Natural killer cell (primary cell): Measurements from ENCODE around the gene RRP8. TPM values are rescaled to one million over a fixed set of nuclear protein-coding genes. Genes with fewer than 3 reads are reported as not detected.

Source experiments
- ATAC-seq, 3 donors: fragments of 150-1000 bp in 2 of 3; fragments of 200-7000 bp in 1 of 3; cut with Tn5 transposase; 1 replicate in 1 of 3; 2 replicates in 2 of 3; pipeline ENCODE4 v1.10.0; 2021; ENCODE audit warnings: mild to moderate bottlenecking in 2 of 3, moderate library complexity in 2 of 3
- DNase-seq, 2 donors: peaks; one replicate each; pipeline versions ENCODE4 v3.0.0 to v3.0.0-alpha.2; 2013 to 2021; ENCODE audit warnings: mixed read lengths in 1 of 2
- H3K27ac ChIP-seq: one replicate; pipeline ENCODE4 v1.5.1; 2013; ENCODE audit warnings: mild to moderate bottlenecking, low read length
- H3K27me3 ChIP-seq: one replicate; pipeline ENCODE4 v1.6.1; 2013; ENCODE audit warnings: low read length; ENCODE audit not compliant: control insufficient read depth, insufficient read depth
- H3K36me3 ChIP-seq: one replicate; pipeline ENCODE4 v1.6.1; 2013; ENCODE audit warnings: low read length; ENCODE audit not compliant: control insufficient read depth, insufficient read depth
- H3K4me1 ChIP-seq: one replicate; pipeline ENCODE4 v1.6.1; 2013; ENCODE audit warnings: low read length; ENCODE audit not compliant: control insufficient read depth, insufficient read depth
- H3K4me3 ChIP-seq: one replicate; pipeline ENCODE4 v1.5.1; 2013; ENCODE audit warnings: low read length
- H3K9me3 ChIP-seq: one replicate; pipeline ENCODE4 v1.6.1; 2013; ENCODE audit warnings: low read length; ENCODE audit not compliant: control insufficient read depth, insufficient read depth
- H3K27ac Mint-ChIP-seq, 2 donors: one replicate each; pipeline ENCODE4 v1.8.0; 2022; ENCODE audit warnings: mild to moderate bottlenecking in 2 of 2, mixed read lengths in 2 of 2, moderate library complexity in 1 of 2
- H3K27me3 Mint-ChIP-seq, 2 donors: one replicate each; pipeline ENCODE4 v1.8.0; 2022; ENCODE audit warnings: low read depth in 2 of 2, mixed read lengths in 2 of 2
- H3K36me3 Mint-ChIP-seq: one replicate; pipeline ENCODE4 v1.8.0; 2022; ENCODE audit warnings: mixed read lengths
- H3K4me1 Mint-ChIP-seq, 2 donors: one replicate each; pipeline ENCODE4 v1.8.0; 2022; ENCODE audit warnings: mixed read lengths in 2 of 2
- H3K4me3 Mint-ChIP-seq: one replicate; pipeline ENCODE4 v1.8.0; 2022; ENCODE audit warnings: mild to moderate bottlenecking, moderate library complexity, mixed read lengths
- H3K9me3 Mint-ChIP-seq, 2 donors: one replicate each; pipeline ENCODE4 v1.8.0; 2022; ENCODE audit warnings: mixed read lengths in 2 of 2
- CTCF ChIP-seq: fragments of 200-600 bp; IDR thresholded peaks from one replicate; pipeline ENCODE4 v1.8.0; 2022; ENCODE audit warnings: antibody characterized with exemption
- WGBS: methylation state at CpG from one replicate; pipeline ENCODE4 v1.1.7; 2013; ENCODE audit warnings: missing lambda C conversion rate; ENCODE audit not compliant: insufficient coverage; 5-methylcytosine and 5-hydroxymethylcytosine counted together
- intact Hi-C: fragments of 100-400 bp; cut with micrococcal nuclease; formaldehyde crosslinking; loops from one replicate; pipeline ENCODE4 v1.14.2; 2022
- total RNA-seq, 4 donors: library from RNA; stranded (reverse); fragments of 120-200 nt in 1 of 4; gene quantifications; one replicate each; pipeline versions ENCODE4 v1.2.3 to v1.2.4, GENCODE V29; 2013 to 2022

RRP8 gene
- total RNA-seq, 3 donors from 2014 or later (not counting 1 experiment from before 2014, with no cell fraction given), result 31.3 to 35.9 (median 31.9) TPM

- no peaks in the 10 kb centered on the region for H3K4me1 ChIP-seq
- no peak overlapping the region for H3K4me3 Mint-ChIP-seq
- no peak overlapping the region for H3K4me3 ChIP-seq
- H3K9me3 Mint-ChIP-seq, result no peaks in the 10 kb centered on the region
- H3K27ac ChIP-seq, result no peak overlapping the region
- H3K4me1 Mint-ChIP-seq, result peaks cover 10 to 14% of the 10 kb centered on the region in 2 donors
- TF ChIP-seq CTCF, result no peak
- no peak for ATAC-seq
- H3K36me3 ChIP-seq, result peaks cover 3% of the 10 kb centered on the region
- H3K27me3 ChIP-seq, result no peaks in the 10 kb centered on the region
- DNase-seq, result no peak
- WGBS, result 97% methylated on average over 14 of the region's 14 CpGs
- H3K36me3 Mint-ChIP-seq, result no peaks in the 10 kb centered on the region
- no peaks in the 10 kb centered on the region for H3K27me3 Mint-ChIP-seq
- intact Hi-C loops, result no loop called here
- no peak overlapping the region for H3K27ac Mint-ChIP-seq
- no peaks in the 10 kb centered on the region for H3K9me3 ChIP-seq
Measured at GRCh38 chr11:6545917-6546605, 57.4 kb downstream of the RRP8 start.

Other genes starting within 250 kb of the RRP8 start
- 10 to 100 TPM; 52.7 to 63.3 (median 56.1) TPM for gene SMPD1, start 213.1 kb downstream of the RRP8 start, total RNA-seq
- 10 to 100 TPM; 62.8 to 77.1 (median 67.5) TPM for gene APBB1, start 184.5 kb downstream of the RRP8 start, total RNA-seq
- gene HPX, start 162.6 kb downstream of the RRP8 start, total RNA-seq, result 1 to 10 TPM in 1 of 3 donors, under 1 TPM in 2; 0.35 to 1.5 (median 0.98) TPM
- 10 to 100 TPM; 26.4 to 30.9 (median 26.5) TPM for gene TRIM3, start 129.7 kb downstream of the RRP8 start, total RNA-seq
- 10 to 100 TPM; 44.7 to 62.3 (median 51.4) TPM for gene ARFIP2, start 122.3 kb downstream of the RRP8 start, total RNA-seq
- 10 to 100 TPM; 69.6 to 92.8 (median 71.4) TPM for gene TIMM10B, start 122.1 kb downstream of the RRP8 start, total RNA-seq
- 10 to 100 TPM; 29.6 to 38.3 (median 31.4) TPM for gene DNHD1, start 106.3 kb downstream of the RRP8 start, total RNA-seq
- gene ILK, start 158 bp upstream of the RRP8 start, total RNA-seq, result 100 to 1,000 TPM; 109 to 145 (median 142) TPM
- gene TAF10, start 8.6 kb upstream of the RRP8 start, total RNA-seq, result 100 to 1,000 TPM; 154 to 191 (median 158) TPM
- 100 to 1,000 TPM; 123 to 135 (median 131) TPM for gene TPP1, start 15.8 kb upstream of the RRP8 start, total RNA-seq
- 1 to 10 TPM in 1 of 3 donors, under 1 TPM in 2; 0.49 to 1.0 (median 0.83) TPM for gene DCHS1, start 52.2 kb upstream of the RRP8 start, total RNA-seq
- gene MRPL17, start 79.7 kb upstream of the RRP8 start, total RNA-seq, result 10 to 100 TPM in 2 of 3 donors, 1 to 10 TPM in 1; 9.0 to 11.8 (median 11.4) TPM
- not detected for gene OR2AG2, start 168.4 kb upstream of the RRP8 start, total RNA-seq
- gene OR2AG1, start 179.4 kb upstream of the RRP8 start, total RNA-seq, result not detected
- gene OR6A2, start 196.1 kb upstream of the RRP8 start, total RNA-seq, result not detected
- not detected for gene OR10A5, start 242.1 kb upstream of the RRP8 start, total RNA-seq